Sigmoid colon (tissue), 7 donors: ENCODE measurements around the gene MTX1. TPM values are rescaled to one million over a fixed set of nuclear protein-coding genes. Genes with fewer than 3 reads are reported as not detected.

Experiments used
- DNase-seq: peaks from one replicate; pipeline ENCODE4 v3.0.0-alpha.2; 2019
- H3K27ac ChIP-seq, 4 donors: fragments of 200-600 bp; sonication (generic); one replicate each; pipeline ENCODE4 v1.5.1; 2016 to 2019; ENCODE audit warnings: mild to moderate bottlenecking in 1 of 4
- H3K27me3 ChIP-seq, 3 donors: fragments of 200-600 bp; sonication (generic); one replicate each; pipeline ENCODE4 v1.5.1; 2019; ENCODE audit warnings: mild to moderate bottlenecking in 1 of 3
- H3K36me3 ChIP-seq, 4 donors: fragments of 200-600 bp; sonication (generic); one replicate each; pipeline ENCODE4 v1.5.1; 2016 to 2019
- H3K4me1 ChIP-seq, 4 donors: fragments of 200-600 bp; sonication (generic); one replicate each; pipeline ENCODE4 v1.5.1; 2017 to 2019
- H3K4me3 ChIP-seq, 4 donors: fragments of 200-600 bp; sonication (generic); one replicate each; pipeline ENCODE4 v1.5.1; 2017 to 2019; ENCODE audit warnings: mild to moderate bottlenecking in 2 of 4, moderate library complexity in 1 of 4
- H3K9me3 ChIP-seq, 4 donors: fragments of 200-600 bp in 3 of 4; sonication (generic) in 3 of 4; one replicate each; pipeline versions ENCODE4 v1.5.1 to v1.6.1; 2013 to 2019
- CTCF ChIP-seq, 4 experiments: fragments of 450-650 bp in 3 of 4; fragments of 200-600 bp in 1 of 4; IDR thresholded peaks; one replicate each; pipeline ENCODE4 v1.5.1; 2016 to 2019; ENCODE audit warnings: antibody characterized with exemption in 4 of 4, mild to moderate bottlenecking in 3 of 4, moderate library complexity in 2 of 4
- EP300 ChIP-seq, 4 donors: sonication (generic); formaldehyde crosslinking; IDR thresholded peaks; one replicate each; pipeline ENCODE4 v1.6.1; 2017; ENCODE audit warnings: antibody characterized with exemption in 4 of 4
- POLR2A ChIP-seq, 2 donors: fragments of 450-650 bp; IDR thresholded peaks; one replicate each; pipeline ENCODE4 v1.6.1; 2016; ENCODE audit warnings: antibody characterized with exemption in 2 of 2, mild to moderate bottlenecking in 2 of 2, moderate library complexity in 2 of 2
- POLR2AphosphoS5 ChIP-seq, 4 donors: sonication (generic); formaldehyde crosslinking; IDR thresholded peaks; one replicate each; pipeline ENCODE4 v1.6.1; 2017; ENCODE audit warnings: antibody characterized with exemption in 4 of 4
- WGBS, 2 donors: extraction: QIAGEN DNeasy Blood & Tissue Kit; methylation state at CpG; one replicate each; pipeline ENCODE4 v1.1.7; 2013; 5-methylcytosine and 5-hydroxymethylcytosine counted together
- intact Hi-C: fragments of 100-400 bp; cut with DNase I; formaldehyde crosslinking; loops from one replicate; pipeline ENCODE4 v1.15.1; 2023
- polyA plus RNA-seq, 3 donors: library from polyadenylated mRNA; stranded (reverse); fragments of 200-250 nt; gene quantifications; one replicate each; pipeline ENCODE4 v1.2.3, GENCODE V29; 2013
- total RNA-seq, 4 donors: library from RNA; depleted of rRNA; stranded (reverse); fragments of >200 nt; gene quantifications; one replicate each; pipeline ENCODE4 v1.1.0, GENCODE V29; 2016
- donor health status: healthy with polysubstance abuse.
- donor health status: Bipolar disorder and iron deficiency.
- donor health status: healthy.

Gene MTX1
- total and polyA plus RNA-seq, 7 donors: 15.5 to 69.7 (median 29.8) TPM

GRCh38 chr1:155241069-155241679, 32.7 kb downstream of the MTX1 start:
- WGBS, 2 donors: 5 to 16% methylated on average over 4 of the region's 4 CpGs
- peak overlapping the region; percentile 30 to 45 (median 42) for H3K4me3 ChIP-seq
- peak; percentile 86 for DNase-seq
- H3K27ac ChIP-seq: peak overlapping the region; percentile 34 to 49 (median 44)
- H3K4me1 ChIP-seq: peaks cover 7 to 43% (median 37%) of the 10 kb centered on the region in 4 donors
- no peaks in the 10 kb centered on the region for H3K9me3 ChIP-seq
- intact Hi-C loops: loop anchor here (5.0 kb wide), 1 partner anchor 34 kb away; the partner anchor contains the start of genes MTX1 and THBS3
- TF ChIP-seq EP300 (IDR thresholded peaks at IDR 0.05) (no peak), POLR2AphosphoS5 (IDR thresholded peaks at IDR 0.05) (peak in 2 of 4 donors; percentile 44 to 65)
- H3K27me3 ChIP-seq: no peaks in the 10 kb centered on the region
- H3K36me3 ChIP-seq: peaks cover 0 to 32% (median 9%) of the 10 kb centered on the region in 4 donors

GRCh38 chr1:155241841-155242264, 33.4 kb downstream of the MTX1 start:
- 63 to 65% methylated on average over 4 of the region's 4 CpGs for WGBS, 2 donors
- Histone ChIP-seq H3K4me1 (peaks cover 7 to 43% (median 37%) of the 10 kb centered on the region in 4 donors), H3K9me3 (no peaks in the 10 kb centered on the region), H3K27ac (peak overlapping the region; percentile 34 to 49 (median 44)), H3K36me3 (peaks cover 0 to 26% (median 5%) of the 10 kb centered on the region in 4 donors), H3K4me3 (no peak overlapping the region), H3K27me3 (no peaks in the 10 kb centered on the region)
- intact Hi-C loops: loop anchor here (5.0 kb wide), 1 partner anchor 35 kb away; the partner anchor contains the start of genes MTX1 and THBS3
- no peak for DNase-seq
- TF ChIP-seq CTCF (IDR thresholded peaks at IDR 0.05): no peak
- TF ChIP-seq POLR2AphosphoS5 (IDR thresholded peaks at IDR 0.05): no peak
- TF ChIP-seq EP300 (IDR thresholded peaks at IDR 0.05): no peak
- no peak for TF ChIP-seq POLR2A (IDR thresholded peaks at IDR 0.05)

- 22 to 68% methylated on average over 3 of the region's 3 CpGs for WGBS, 2 donors
- H3K27ac ChIP-seq: peak overlapping the region; percentile 87 to 96 (median 95)
- H3K4me1 ChIP-seq: peaks cover 7 to 43% (median 37%) of the 10 kb centered on the region in 4 donors
Measured at GRCh38 chr1:155242805-155243358, 34.4 kb downstream of the MTX1 start.

GRCh38 chr1:155244368-155245162, 36.1 kb downstream of the MTX1 start:
- Histone ChIP-seq H3K36me3 (peaks cover 5 to 30% (median 10%) of the 10 kb centered on the region in 4 donors), H3K27ac (peak overlapping the region; percentile 87 to 96 (median 95)), H3K9me3 (no peaks in the 10 kb centered on the region), H3K4me1 (peaks cover 7 to 43% (median 37%) of the 10 kb centered on the region in 4 donors), H3K27me3 (no peaks in the 10 kb centered on the region), H3K4me3 (peak overlapping the region; percentile 56 to 70 (median 66))
- peak; percentile 17 to 94 (median 94) for TF ChIP-seq CTCF (IDR thresholded peaks at IDR 0.05)
- TF ChIP-seq EP300 (IDR thresholded peaks at IDR 0.05): peak in 2 of 4 donors; percentile 37 to 67
- TF ChIP-seq POLR2A (IDR thresholded peaks at IDR 0.05): peak; percentile 90 to 91
- peak; percentile 83 to 95 (median 95) for TF ChIP-seq POLR2AphosphoS5 (IDR thresholded peaks at IDR 0.05)
- DNase-seq: peak; percentile 100
- intact Hi-C loops: loop anchor here (5.0 kb wide), 1 partner anchor 37 kb away; the partner anchor contains the start of genes MTX1 and THBS3
- 1% methylated on average over 53 of the region's 53 CpGs for WGBS, 2 donors

More at GRCh38 chr1:155242805-155243358, 34.4 kb downstream of the MTX1 start:
- H3K4me3 ChIP-seq: peak overlapping the region in 2 of 4 donors; percentile 68 to 70
- intact Hi-C loops: loop anchor here (5.0 kb wide), 1 partner anchor 36 kb away; the partner anchor contains the start of genes MTX1 and THBS3
- peaks cover under 1 to 26% (median 7%) of the 10 kb centered on the region in 4 donors for H3K36me3 ChIP-seq
- no peaks in the 10 kb centered on the region for H3K27me3 ChIP-seq
- no peaks in the 10 kb centered on the region for H3K9me3 ChIP-seq
- TF ChIP-seq CTCF (IDR thresholded peaks at IDR 0.05) (no peak), EP300 (IDR thresholded peaks at IDR 0.05) (no peak), POLR2AphosphoS5 (IDR thresholded peaks at IDR 0.05) (no peak), POLR2A (IDR thresholded peaks at IDR 0.05) (no peak)
- DNase-seq: no peak
